ENCODE measurements around the gene C2orf81. TPM values are rescaled to one million over a fixed set of nuclear protein-coding genes. Genes with fewer than 3 reads are reported as not detected.

The C2orf81 gene
- total and polyA plus RNA-seq, 10 of the 15 experiments (the other 5 are each of a cell fraction or from before 2014, with no cell fraction given): 0.10 to 9.8 (median 2.7) TPM

DNA sequence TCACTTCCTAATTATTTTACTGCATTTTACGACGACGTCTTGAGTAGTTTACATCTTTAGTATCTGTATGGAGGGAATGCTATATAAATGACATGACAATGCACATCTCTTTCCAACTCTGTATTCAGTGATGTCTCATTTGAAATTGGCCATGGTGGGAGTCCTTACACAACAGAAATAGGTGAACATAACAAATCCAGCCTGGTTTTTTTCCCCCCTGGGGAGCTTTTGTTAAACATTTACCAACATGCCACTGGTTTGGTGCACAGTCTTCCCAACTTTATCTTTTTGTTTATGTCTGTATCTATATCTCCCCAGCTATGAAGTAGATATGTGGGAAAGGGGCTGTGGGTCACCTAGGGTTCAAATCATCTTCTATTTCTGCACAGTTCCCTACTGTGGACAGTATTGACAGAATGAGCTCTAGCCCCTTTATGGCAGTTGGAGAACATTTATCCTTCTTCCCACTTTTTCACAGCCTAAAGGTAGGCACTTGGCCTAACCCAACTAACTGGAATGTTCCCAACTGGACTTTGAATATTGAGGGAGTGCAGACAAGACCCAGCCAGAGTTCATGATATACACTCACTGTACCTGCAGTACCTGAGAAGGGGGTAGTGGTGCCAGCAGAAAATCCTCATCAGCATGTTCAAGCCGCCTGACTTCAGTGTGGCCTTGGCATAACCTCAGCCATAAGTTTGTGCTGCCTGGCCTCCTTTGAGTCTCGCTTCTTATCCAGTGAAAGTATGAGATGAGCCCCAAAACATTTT is 26.0 kb upstream of the C2orf81 start:
- SMC1A ChIA-PET (ENCODE audit: uncharacterized antibody, unreplicated experiment): interaction anchor here (0.8 kb wide), 1 partner anchor 11 kb away, joined by 3 read pairs; no protein-coding TSS in a partner anchor
- RAD21 ChIA-PET (ENCODE audit: unreplicated experiment): no interaction called here
- Histone ChIP-seq H4K20me1 (ENCODE audit: control insufficient read depth, insufficient read depth) (no peaks in the 10 kb centered on the region), H3K27ac (ENCODE audit: control insufficient read depth, insufficient read depth) (no peak overlapping the region), H2AFZ (ENCODE audit: control insufficient read depth, low read depth, low read length) (no peak overlapping the region), H3K79me2 (ENCODE audit: control insufficient read depth, insufficient read depth, low read length) (no peaks in the 10 kb centered on the region), H3K4me3 (no peak overlapping the region), H3K9ac (ENCODE audit: control insufficient read depth, insufficient read depth, low read length) (no peak overlapping the region), H3K9me3 (replicated peaks; ENCODE audit: control insufficient read depth, insufficient read depth, low read length) (no peaks in the 10 kb centered on the region), H3K27me3 (replicated peaks in 1 of 2; ENCODE audit: control insufficient read depth in 2 of 2, insufficient read depth in 2 of 2, low read length in 1 of 2) (peaks cover 0 to 1% of the 10 kb centered on the region in 2 experiments; a peak in 1 of 4 replicates), H3K36me3 (ENCODE audit: control insufficient read depth in 2 of 2, insufficient read depth in 2 of 2, low read length in 1 of 2) (no peaks in the 10 kb centered on the region), H3K4me2 (ENCODE audit: control insufficient read depth, insufficient read depth) (no peak overlapping the region), H3K4me1 (ENCODE audit: control insufficient read depth, insufficient read depth, low read length) (no peaks in the 10 kb centered on the region)
- no TSS peak for BruUV-seq (replicated peaks)
- intact Hi-C loops (cut with micrococcal nuclease; ENCODE audit: unreplicated experiment): no loop called here
- DNase-seq (ENCODE audit: low read depth, low spot score) (no peak), ATAC-seq (no peak), FAIRE-seq (no peak)
- 87% methylated on average over 5 of the region's 5 CpGs for WGBS (ENCODE audit: insufficient coverage, insufficient replicate concordance, low lambda C conversion rate, missing lambda C conversion rate)
- CTCF ChIA-PET: interaction anchor here (0.9 to 1.1 kb wide), 3 partner anchors 9 to 113 kb away, joined by 3 read pairs; partner anchors contain the start of genes CCDC142 and TTC31
- POLR2A ChIA-PET: no interaction called here
- TF ChIP-seq, protein P1, sequence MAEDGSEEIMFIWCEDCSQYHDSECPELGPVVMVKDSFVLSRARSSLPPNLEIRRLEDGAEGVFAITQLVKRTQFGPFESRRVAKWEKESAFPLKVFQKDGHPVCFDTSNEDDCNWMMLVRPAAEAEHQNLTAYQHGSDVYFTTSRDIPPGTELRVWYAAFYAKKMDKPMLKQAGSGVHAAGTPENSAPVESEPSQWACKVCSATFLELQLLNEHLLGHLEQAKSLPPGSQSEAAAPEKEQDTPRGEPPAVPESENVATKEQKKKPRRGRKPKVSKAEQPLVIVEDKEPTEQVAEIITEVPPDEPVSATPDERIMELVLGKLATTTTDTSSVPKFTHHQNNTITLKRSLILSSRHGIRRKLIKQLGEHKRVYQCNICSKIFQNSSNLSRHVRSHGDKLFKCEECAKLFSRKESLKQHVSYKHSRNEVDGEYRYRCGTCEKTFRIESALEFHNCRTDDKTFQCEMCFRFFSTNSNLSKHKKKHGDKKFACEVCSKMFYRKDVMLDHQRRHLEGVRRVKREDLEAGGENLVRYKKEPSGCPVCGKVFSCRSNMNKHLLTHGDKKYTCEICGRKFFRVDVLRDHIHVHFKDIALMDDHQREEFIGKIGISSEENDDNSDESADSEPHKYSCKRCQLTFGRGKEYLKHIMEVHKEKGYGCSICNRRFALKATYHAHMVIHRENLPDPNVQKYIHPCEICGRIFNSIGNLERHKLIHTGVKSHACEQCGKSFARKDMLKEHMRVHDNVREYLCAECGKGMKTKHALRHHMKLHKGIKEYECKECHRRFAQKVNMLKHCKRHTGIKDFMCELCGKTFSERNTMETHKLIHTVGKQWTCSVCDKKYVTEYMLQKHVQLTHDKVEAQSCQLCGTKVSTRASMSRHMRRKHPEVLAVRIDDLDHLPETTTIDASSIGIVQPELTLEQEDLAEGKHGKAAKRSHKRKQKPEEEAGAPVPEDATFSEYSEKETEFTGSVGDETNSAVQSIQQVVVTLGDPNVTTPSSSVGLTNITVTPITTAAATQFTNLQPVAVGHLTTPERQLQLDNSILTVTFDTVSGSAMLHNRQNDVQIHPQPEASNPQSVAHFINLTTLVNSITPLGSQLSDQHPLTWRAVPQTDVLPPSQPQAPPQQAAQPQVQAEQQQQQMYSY (CRISPR knock-in tag; IDR thresholded peaks at IDR 0.05): no peak
- TF ChIP-seq, protein P2, sequence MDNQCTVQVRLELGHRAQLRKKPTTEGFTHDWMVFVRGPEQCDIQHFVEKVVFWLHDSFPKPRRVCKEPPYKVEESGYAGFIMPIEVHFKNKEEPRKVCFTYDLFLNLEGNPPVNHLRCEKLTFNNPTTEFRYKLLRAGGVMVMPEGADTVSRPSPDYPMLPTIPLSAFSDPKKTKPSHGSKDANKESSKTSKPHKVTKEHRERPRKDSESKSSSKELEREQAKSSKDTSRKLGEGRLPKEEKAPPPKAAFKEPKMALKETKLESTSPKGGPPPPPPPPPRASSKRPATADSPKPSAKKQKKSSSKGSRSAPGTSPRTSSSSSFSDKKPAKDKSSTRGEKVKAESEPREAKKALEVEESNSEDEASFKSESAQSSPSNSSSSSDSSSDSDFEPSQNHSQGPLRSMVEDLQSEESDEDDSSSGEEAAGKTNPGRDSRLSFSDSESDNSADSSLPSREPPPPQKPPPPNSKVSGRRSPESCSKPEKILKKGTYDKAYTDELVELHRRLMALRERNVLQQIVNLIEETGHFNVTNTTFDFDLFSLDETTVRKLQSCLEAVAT (IDR thresholded peaks at IDR 0.05): no peak
- no peak for TF ChIP-seq IKZF2 (IDR thresholded peaks at IDR 0.05)
- TF ChIP-seq YY1 (IDR thresholded peaks at IDR 0.05; ENCODE audit: low read depth, low read length): no peak
- TF ChIP-seq RAD21 (IDR thresholded peaks at IDR 0.05; ENCODE audit: insufficient read depth, low read depth, low read length): no peak
- TF ChIP-seq SREBF2 (IDR thresholded peaks at IDR 0.05; ENCODE audit: low read length): no peak
- no peak for TF ChIP-seq STAT1 (conservative IDR thresholded peaks at IDR 0.05)
- TF ChIP-seq NR2F1 (conservative IDR thresholded peaks at IDR 0.05): no peak
- no peak for TF ChIP-seq MTA3 (IDR thresholded peaks at IDR 0.05; ENCODE audit: borderline replicate concordance, low read length)
- TF ChIP-seq, protein P3, sequence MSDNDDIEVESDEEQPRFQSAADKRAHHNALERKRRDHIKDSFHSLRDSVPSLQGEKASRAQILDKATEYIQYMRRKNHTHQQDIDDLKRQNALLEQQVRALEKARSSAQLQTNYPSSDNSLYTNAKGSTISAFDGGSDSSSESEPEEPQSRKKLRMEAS (IDR thresholded peaks at IDR 0.05; ENCODE audit: low read depth, low read length): no peak
- no peak for TF ChIP-seq NBN (IDR thresholded peaks at IDR 0.05)
- TF ChIP-seq SIX5 (IDR thresholded peaks at IDR 0.05; ENCODE audit: low read depth, low read length, severe bottlenecking): no peak
- in situ Hi-C loops (cut with MboI): no loop called here
